Transverse colon (tissue), 4 donors: ENCODE results near the gene FBF1. TPM values are rescaled to one million over a fixed set of nuclear protein-coding genes. Genes with fewer than 3 reads are reported as not detected.
A peak's percentile ranks its signal among the peaks of the same experiment; 100 is the strongest.

Source experiments
- DNase-seq: peaks from one replicate; pipeline ENCODE4 v3.0.0-alpha.2; 2019
- H3K27ac ChIP-seq, 4 donors: fragments of 200-600 bp; sonication (generic); 2 replicates each; pipeline ENCODE4 v1.5.1; 2016 to 2018; ENCODE audit warnings: inconsistent platforms in 4 of 4
- H3K27me3 ChIP-seq: fragments of 200-600 bp; sonication (generic); 2 replicates; pipeline ENCODE4 v1.5.1; 2017; ENCODE audit warnings: inconsistent platforms
- H3K36me3 ChIP-seq, 4 donors: fragments of 200-600 bp; sonication (generic); 2 replicates each; pipeline ENCODE4 v1.5.1; 2017 to 2019; ENCODE audit warnings: inconsistent platforms in 4 of 4
- H3K4me1 ChIP-seq, 4 donors: fragments of 200-600 bp; sonication (generic); 2 replicates each; pipeline ENCODE4 v1.5.1; 2017 to 2020; ENCODE audit warnings: inconsistent platforms in 4 of 4
- H3K4me3 ChIP-seq, 4 donors: fragments of 200-600 bp; sonication (generic); 1 replicate in 1 of 4; 2 replicates in 3 of 4; pipeline versions ENCODE4 v1.5.1 to v1.6.1; 2017 to 2019; ENCODE audit warnings: inconsistent platforms in 4 of 4
- H3K9me3 ChIP-seq, 2 donors: fragments of 200-600 bp; sonication (generic); 2 replicates each; pipeline ENCODE4 v1.5.1; 2017 to 2019; ENCODE audit warnings: inconsistent platforms in 2 of 2
- EP300 ChIP-seq: sonication (generic); formaldehyde crosslinking; IDR thresholded peaks from one replicate; pipeline ENCODE4 v1.6.1; 2017; ENCODE audit warnings: antibody characterized with exemption, low read depth
- POLR2A ChIP-seq: fragments of 450-650 bp; IDR thresholded peaks from one replicate; pipeline ENCODE4 v1.6.1; 2016; ENCODE audit warnings: antibody characterized with exemption, mild to moderate bottlenecking, moderate library complexity
- POLR2AphosphoS5 ChIP-seq, 3 donors: sonication (generic); formaldehyde crosslinking; IDR thresholded peaks; one replicate each; pipeline ENCODE4 v1.6.1; 2016; ENCODE audit warnings: antibody characterized with exemption in 3 of 3
- WGBS, 2 donors: methylation state at CpG; one replicate each; pipeline ENCODE4 v1.1.5; 2018; ENCODE audit warnings: low coverage in 1 of 2; 5-methylcytosine and 5-hydroxymethylcytosine counted together
- in situ Hi-C, 4 donors: fragments of 200-750 bp; cut with MboI; loops; one replicate each; pipeline versions ENCODE4 v1.15.0 to v1.15.1; 2017; ENCODE audit warnings: low sequenced_read_pairs in 3 of 4, low pct_ligation_motif_present in 1 of 4, low pct_unique_long_range_greater_than_20kb in 1 of 4
- intact Hi-C: fragments of 100-400 bp; cut with DNase I; formaldehyde crosslinking; loops from one replicate; pipeline ENCODE4 v1.15.1; 2023; ENCODE audit warnings: low total_unique reads
- total RNA-seq, 4 donors: library from RNA; depleted of rRNA; stranded (reverse); fragments of >200 nt; gene quantifications; one replicate each; pipeline ENCODE4 v1.1.0, GENCODE V29; 2016
- TF ChIP-seq, protein P1 (sequence below), 5 experiments: fragments of 200-600 bp in 3 of 5; fragments of 450-650 bp in 2 of 5; sonication (generic) in 3 of 5; IDR thresholded peaks; 1 replicate in 2 of 5; 2 replicates in 3 of 5; pipeline ENCODE4 v1.5.1; 2016 to 2017; ENCODE audit warnings: antibody characterized with exemption in 5 of 5, inconsistent platforms in 3 of 5, mild to moderate bottlenecking in 2 of 5, moderate library complexity in 1 of 5

FBF1 gene
- total RNA-seq, 4 donors from 2014 or later: 2.9 to 29.9 (median 7.9) TPM

DNA sequence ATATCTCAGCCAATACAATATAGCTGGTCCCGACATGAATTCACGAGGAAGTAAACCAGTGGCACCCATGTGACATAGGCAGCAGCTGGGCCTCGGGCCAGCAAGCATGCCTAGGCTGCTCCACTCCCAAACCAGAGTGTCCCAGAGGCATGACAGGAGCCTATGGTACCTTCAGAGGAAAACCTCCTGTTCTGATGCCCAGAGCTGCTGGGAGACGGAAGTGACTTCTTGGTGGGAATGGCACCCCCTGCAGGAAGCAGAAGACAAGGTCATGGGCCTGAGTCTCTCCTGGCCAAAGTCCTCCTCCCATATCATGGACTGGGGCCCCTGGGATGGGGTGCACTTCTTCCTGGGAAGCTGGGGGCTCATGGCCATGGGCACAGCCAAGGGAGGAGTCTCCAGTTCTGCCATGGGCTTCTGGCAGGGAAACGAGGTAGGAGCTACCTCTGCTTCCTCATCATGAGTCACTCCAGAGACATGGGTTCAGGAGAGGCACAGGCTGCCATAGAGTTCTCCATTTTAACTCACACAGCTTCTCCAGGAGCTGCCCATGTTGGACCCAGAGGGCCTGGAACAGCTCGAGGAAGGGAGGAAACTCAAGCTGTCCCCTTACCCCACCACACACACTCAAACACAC, 13.4 kb downstream of the FBF1 start:
- DNase-seq: peak; percentile 27
- Histone ChIP-seq H3K27ac (no peak overlapping the region), H3K27me3 (no peaks in the 10 kb centered on the region), H3K4me1 (peaks cover 0 to 5% (median 1%) of the 10 kb centered on the region in 4 donors), H3K4me3 (no peak overlapping the region), H3K36me3 (no peaks in the 10 kb centered on the region), H3K9me3 (no peaks in the 10 kb centered on the region)
- in situ Hi-C loops (no loop called here), intact Hi-C loops (no loop called here)
- no peak for TF ChIP-seq POLR2AphosphoS5 (IDR thresholded peaks at IDR 0.05)
- TF ChIP-seq, protein P1, sequence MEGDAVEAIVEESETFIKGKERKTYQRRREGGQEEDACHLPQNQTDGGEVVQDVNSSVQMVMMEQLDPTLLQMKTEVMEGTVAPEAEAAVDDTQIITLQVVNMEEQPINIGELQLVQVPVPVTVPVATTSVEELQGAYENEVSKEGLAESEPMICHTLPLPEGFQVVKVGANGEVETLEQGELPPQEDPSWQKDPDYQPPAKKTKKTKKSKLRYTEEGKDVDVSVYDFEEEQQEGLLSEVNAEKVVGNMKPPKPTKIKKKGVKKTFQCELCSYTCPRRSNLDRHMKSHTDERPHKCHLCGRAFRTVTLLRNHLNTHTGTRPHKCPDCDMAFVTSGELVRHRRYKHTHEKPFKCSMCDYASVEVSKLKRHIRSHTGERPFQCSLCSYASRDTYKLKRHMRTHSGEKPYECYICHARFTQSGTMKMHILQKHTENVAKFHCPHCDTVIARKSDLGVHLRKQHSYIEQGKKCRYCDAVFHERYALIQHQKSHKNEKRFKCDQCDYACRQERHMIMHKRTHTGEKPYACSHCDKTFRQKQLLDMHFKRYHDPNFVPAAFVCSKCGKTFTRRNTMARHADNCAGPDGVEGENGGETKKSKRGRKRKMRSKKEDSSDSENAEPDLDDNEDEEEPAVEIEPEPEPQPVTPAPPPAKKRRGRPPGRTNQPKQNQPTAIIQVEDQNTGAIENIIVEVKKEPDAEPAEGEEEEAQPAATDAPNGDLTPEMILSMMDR (IDR thresholded peaks at IDR 0.05): peak in 4 of 5 experiments; percentile 11 to 37 (median 33)
- 49 to 64% methylated on average over 3 to 6 of the region's 6 CpGs for WGBS, 2 donors

GRCh38 chr17:75926456-75926855, 14.4 kb downstream of the FBF1 start:
- intact Hi-C loops (no loop called here), in situ Hi-C loops (no loop called here)
- no peak overlapping the region for H3K27ac ChIP-seq
- no peaks in the 10 kb centered on the region for H3K27me3 ChIP-seq
- no peak for DNase-seq
- no peak for TF ChIP-seq EP300
- no peak for TF ChIP-seq POLR2AphosphoS5 (IDR thresholded peaks at IDR 0.05)
- TF ChIP-seq, protein P1 (IDR thresholded peaks at IDR 0.05): no peak
- TF ChIP-seq POLR2A: no peak
- no peaks in the 10 kb centered on the region for H3K9me3 ChIP-seq
- 99% methylated on average over 4 of the region's 4 CpGs; no CpG with 5 or more reads in 1 of the 2 donors for WGBS, 2 donors
- H3K4me3 ChIP-seq: no peak overlapping the region
- H3K36me3 ChIP-seq: no peaks in the 10 kb centered on the region
- peaks cover 0 to 5% (median 1%) of the 10 kb centered on the region in 4 donors for H3K4me1 ChIP-seq

GRCh38 chr17:75925912-75926311, 14.9 kb downstream of the FBF1 start:
- no peak for DNase-seq
- in situ Hi-C loops (no loop called here), intact Hi-C loops (no loop called here)
- whole genome bisulfite sequencing, 2 donors: 88 to 100% methylated on average over 3 to 15 of the region's 15 CpGs
- TF ChIP-seq, protein P1 (IDR thresholded peaks at IDR 0.05): no peak
- no peak for TF ChIP-seq POLR2A
- TF ChIP-seq POLR2AphosphoS5 (IDR thresholded peaks at IDR 0.05): no peak
- TF ChIP-seq EP300: no peak
- Histone ChIP-seq H3K27me3 (no peaks in the 10 kb centered on the region), H3K9me3 (no peaks in the 10 kb centered on the region), H3K4me3 (no peak overlapping the region), H3K4me1 (peaks cover 0 to 5% (median 1%) of the 10 kb centered on the region in 4 donors), H3K36me3 (no peaks in the 10 kb centered on the region), H3K27ac (no peak overlapping the region)

- 90% methylated on average over 10 of the region's 11 CpGs; no CpG with 5 or more reads in 1 of the 2 donors for WGBS, 2 donors
- H3K4me1 ChIP-seq: peaks cover 0 to 5% (median 1%) of the 10 kb centered on the region in 4 donors
- TF ChIP-seq, protein P1 (IDR thresholded peaks at IDR 0.05): no peak
- TF ChIP-seq POLR2AphosphoS5 (IDR thresholded peaks at IDR 0.05) (no peak), EP300 (no peak), POLR2A (no peak)
- no peak overlapping the region for H3K27ac ChIP-seq
- in situ Hi-C loops: no loop called here
- H3K4me3 ChIP-seq: no peak overlapping the region
- DNase-seq: no peak
- no peaks in the 10 kb centered on the region for H3K9me3 ChIP-seq
- intact Hi-C loops: no loop called here
- no peaks in the 10 kb centered on the region for H3K36me3 ChIP-seq
- H3K27me3 ChIP-seq: no peaks in the 10 kb centered on the region
These were observed 15.7 kb downstream of the FBF1 start for GRCh38 chr17:75925103-75925502.
